Activated T-cell treated with anti-CD3 and anti-CD28 coated beads, Interleukin-2, amount 50 U/mL, for 72 hours (primary cell): ENCODE measurements around the gene ZNF644. TPM values are rescaled to one million over a fixed set of nuclear protein-coding genes. Genes with fewer than 3 reads are reported as not detected.
"Not testable (repeated sequence)": the region's sequence is repeated elsewhere in the genome, so short reads cannot be mapped to it uniquely, and the experiment has no call there.

ENCODE experiments used
- ATAC-seq, 2 donors: fragments of 150-1000 bp; cut with Tn5 transposase; replicated peaks in 1 of 2; 2 replicates each; pipeline ENCODE4 v1.10.0; 2021; ENCODE audit warnings: moderate library complexity in 2 of 2, mild to moderate bottlenecking in 1 of 2
- DNase-seq, 2 donors: peaks; one replicate each; pipeline ENCODE4 v3.0.0; 2021 to 2022; ENCODE audit warnings: mixed read lengths in 1 of 2
- H3K27ac Mint-ChIP-seq: one replicate; pipeline ENCODE4 v1.8.0; 2022; ENCODE audit warnings: mild to moderate bottlenecking, moderate library complexity, mixed read lengths
- H3K27me3 Mint-ChIP-seq: one replicate; pipeline ENCODE4 v1.8.0; 2022; ENCODE audit warnings: low read depth, mixed read lengths
- H3K36me3 Mint-ChIP-seq, 2 donors: one replicate each; pipeline ENCODE4 v1.8.0; 2022; ENCODE audit warnings: mixed read lengths in 2 of 2, mild to moderate bottlenecking in 1 of 2; ENCODE audit not compliant: insufficient read depth in 2 of 2
- H3K4me1 Mint-ChIP-seq: one replicate; pipeline ENCODE4 v1.8.0; 2022; ENCODE audit warnings: low read depth, mixed read lengths
- H3K4me3 Mint-ChIP-seq, 2 donors: one replicate each; pipeline ENCODE4 v1.8.0; 2022; ENCODE audit warnings: mild to moderate bottlenecking in 2 of 2, mixed read lengths in 2 of 2, moderate library complexity in 2 of 2
- H3K9me3 Mint-ChIP-seq, 2 donors: one replicate each; pipeline ENCODE4 v1.8.0; 2022; ENCODE audit warnings: mixed read lengths in 2 of 2
- total RNA-seq, 2 donors: library from RNA; stranded (reverse); gene quantifications; one replicate each; pipeline ENCODE4 v1.2.3, GENCODE V29; 2022

Gene ZNF644
- total RNA-seq, 2 donors from 2014 or later, result 54.7 to 68.6 TPM

DNA sequence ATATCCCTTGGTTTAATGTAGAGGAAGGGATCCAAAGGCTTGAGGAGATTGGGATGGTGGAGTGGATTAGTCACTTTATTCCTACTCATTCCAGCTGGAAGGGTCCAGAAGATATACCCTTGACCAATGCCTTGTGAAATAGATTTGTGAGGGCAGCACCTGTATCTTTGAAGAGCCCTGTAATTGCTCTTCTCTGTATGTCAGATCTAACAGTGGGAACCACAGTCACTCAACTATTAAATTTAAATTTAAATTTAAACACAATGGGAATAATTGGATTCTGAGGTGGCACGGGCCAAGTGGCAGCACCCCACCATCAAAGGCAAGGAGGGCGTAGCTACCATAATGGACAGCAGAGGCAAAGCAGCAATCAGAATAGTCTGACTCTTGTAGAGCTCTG is 20.5 kb upstream of the ZNF644 start:
- not testable (repeated sequence) for H3K36me3 Mint-ChIP-seq, H3K4me1 Mint-ChIP-seq, ATAC-seq, DNase-seq, H3K27ac Mint-ChIP-seq, H3K4me3 Mint-ChIP-seq, H3K9me3 Mint-ChIP-seq, H3K27me3 Mint-ChIP-seq

- Mint-ChIP-seq H3K27me3 (peaks cover 6% of the 10 kb centered on the region), H3K4me1 (no peaks in the 10 kb centered on the region), H3K27ac (no peak overlapping the region), H3K4me3 (no peak overlapping the region), H3K36me3 (peaks cover 3 to 5% of the 10 kb centered on the region in 2 donors), H3K9me3 (peaks cover 2 to 3% of the 10 kb centered on the region in 2 donors)
- no peak for ATAC-seq
- DNase-seq, result no peak
These were observed 16.7 kb upstream of the ZNF644 start for GRCh38 chr1:91038582-91038981.

DNA sequence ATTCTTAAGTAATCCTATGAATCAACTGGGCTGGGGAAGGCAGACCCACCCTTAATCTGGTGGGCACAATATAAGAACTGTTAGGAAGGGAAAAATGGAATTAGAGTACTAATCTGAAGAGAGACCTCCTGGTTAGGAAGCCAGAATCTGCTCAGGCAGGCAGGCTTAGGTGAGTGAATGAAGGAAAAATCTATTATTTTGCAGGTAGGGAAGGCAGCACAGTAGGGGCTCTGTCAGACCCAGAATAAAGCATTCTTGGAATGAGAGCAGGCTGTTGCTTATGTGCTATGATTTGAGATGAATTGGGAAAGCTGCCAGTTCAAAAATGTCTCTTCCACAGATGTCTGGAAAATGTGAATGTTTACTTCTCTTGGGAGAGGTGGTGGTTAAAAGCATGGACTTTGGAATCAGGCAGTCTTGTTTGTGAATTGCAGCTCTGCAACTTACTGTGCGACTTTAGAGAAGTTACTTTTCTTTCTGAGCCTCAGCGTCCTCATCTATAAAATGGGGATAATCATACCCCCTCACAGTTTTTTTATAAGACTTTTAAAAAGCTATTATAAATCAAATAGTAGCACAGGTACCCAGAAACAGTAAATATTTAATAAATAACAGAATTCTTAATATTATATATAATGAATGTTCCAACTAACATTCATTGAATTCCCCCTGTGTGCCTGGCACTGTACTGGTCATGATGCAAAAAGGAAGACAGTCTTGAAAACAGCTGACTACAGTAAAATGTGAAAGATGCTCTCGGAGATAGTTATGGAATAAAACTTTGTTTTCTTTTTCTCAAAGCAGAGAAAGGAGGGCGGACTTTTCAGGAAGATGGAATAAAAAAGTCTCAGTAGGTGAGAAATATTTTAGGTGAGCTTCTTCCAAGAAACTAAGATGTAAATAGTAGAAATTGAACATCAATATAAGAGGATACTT is 15.3 kb upstream of the ZNF644 start:
- Mint-ChIP-seq H3K27ac (no peak overlapping the region), H3K27me3 (peaks cover 6% of the 10 kb centered on the region), H3K9me3 (peaks cover 2 to 3% of the 10 kb centered on the region in 2 donors), H3K4me1 (no peaks in the 10 kb centered on the region), H3K36me3 (peaks cover 3 to 5% of the 10 kb centered on the region in 2 donors), H3K4me3 (no peak overlapping the region)
- ATAC-seq, result no peak
- DNase-seq, result no peak

GRCh38 chr1:91032349-91032748 is 10.5 kb upstream of the ZNF644 start:
- Mint-ChIP-seq H3K36me3 (no peaks in the 10 kb centered on the region), H3K4me1 (no peaks in the 10 kb centered on the region), H3K27me3 (peaks cover 17% of the 10 kb centered on the region), H3K9me3 (no peaks in the 10 kb centered on the region), H3K27ac (no peak overlapping the region), H3K4me3 (no peak overlapping the region)
- ATAC-seq, result no peak
- no peak for DNase-seq

- ATAC-seq (no peak), DNase-seq (no peak)
- Mint-ChIP-seq H3K27ac (no peak overlapping the region), H3K27me3 (peaks cover 17% of the 10 kb centered on the region), H3K9me3 (no peaks in the 10 kb centered on the region), H3K4me3 (no peak overlapping the region), H3K4me1 (no peaks in the 10 kb centered on the region), H3K36me3 (no peaks in the 10 kb centered on the region)
These were observed 9.2 kb upstream of the ZNF644 start for GRCh38 chr1:91031081-91031480.

- Mint-ChIP-seq H3K9me3 (no peaks in the 10 kb centered on the region), H3K27me3 (peaks cover 12% of the 10 kb centered on the region), H3K4me1 (peaks cover 27% of the 10 kb centered on the region), H3K36me3 (peaks cover 0 to 1% of the 10 kb centered on the region in 2 donors), H3K4me3 (no peak overlapping the region), H3K27ac (no peak overlapping the region)
- no peak for ATAC-seq
- DNase-seq, result no peak
These were observed 4.9 kb upstream of the ZNF644 start for GRCh38 chr1:91026777-91027176.

DNA sequence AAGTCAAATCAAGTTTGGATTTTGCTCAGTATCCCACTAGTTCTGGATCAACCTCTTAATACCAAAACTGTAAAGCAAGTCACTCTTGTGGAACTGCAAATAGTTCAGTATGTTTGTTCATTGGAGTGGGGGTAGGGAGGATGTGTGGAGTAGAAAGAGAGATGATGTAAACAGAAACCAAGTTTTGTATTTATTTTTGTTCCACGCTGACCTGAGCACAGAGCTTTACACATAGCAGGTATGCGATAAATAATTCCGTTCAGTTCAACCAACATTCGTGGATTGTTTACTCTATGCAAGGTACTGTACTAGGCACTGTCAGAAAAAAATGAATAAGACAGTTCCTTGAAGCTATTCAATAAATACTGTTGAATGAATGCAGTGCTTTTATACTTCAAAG is 4.5 kb upstream of the ZNF644 start:
- Mint-ChIP-seq H3K9me3 (no peaks in the 10 kb centered on the region), H3K27ac (no peak overlapping the region), H3K36me3 (peaks cover 0 to 1% of the 10 kb centered on the region in 2 donors), H3K4me3 (no peak overlapping the region), H3K4me1 (peaks cover 27% of the 10 kb centered on the region), H3K27me3 (peaks cover 9% of the 10 kb centered on the region)
- no peak for ATAC-seq
- no peak for DNase-seq

GRCh38 chr1:91024481-91025119 is 2.8 kb upstream of the ZNF644 start:
- Mint-ChIP-seq H3K4me3 (no peak overlapping the region), H3K36me3 (peaks cover 0 to 1% of the 10 kb centered on the region in 2 donors), H3K9me3 (no peaks in the 10 kb centered on the region), H3K4me1 (peaks cover 31% of the 10 kb centered on the region), H3K27ac (no peak overlapping the region), H3K27me3 (no peaks in the 10 kb centered on the region)
- ATAC-seq (no peak), DNase-seq (no peak)

GRCh38 chr1:91022518-91022929 is 689 bp upstream of the ZNF644 start:
- no peaks in the 10 kb centered on the region for H3K9me3 Mint-ChIP-seq
- no peaks in the 10 kb centered on the region for H3K27me3 Mint-ChIP-seq
- peak overlapping the region; percentile 91 to 98 for H3K4me3 Mint-ChIP-seq
- peaks cover 3 to 11% of the 10 kb centered on the region in 2 donors for H3K36me3 Mint-ChIP-seq
- ATAC-seq, result no peak
- no peak for DNase-seq
- peak overlapping the region; percentile 88 for H3K27ac Mint-ChIP-seq
- H3K4me1 Mint-ChIP-seq, result peaks cover 51% of the 10 kb centered on the region

- no peaks in the 10 kb centered on the region for H3K9me3 Mint-ChIP-seq
- peak; percentile 81 to 86 for DNase-seq
- peaks cover 60% of the 10 kb centered on the region for H3K4me1 Mint-ChIP-seq
- H3K27ac Mint-ChIP-seq, result peak overlapping the region; percentile 98
- ATAC-seq, result peak; percentile 68 to 71
- no peaks in the 10 kb centered on the region for H3K27me3 Mint-ChIP-seq
- peak overlapping the region; percentile 91 to 98 for H3K4me3 Mint-ChIP-seq
- peaks cover 3 to 11% of the 10 kb centered on the region in 2 donors for H3K36me3 Mint-ChIP-seq
These were observed 709 bp downstream of the ZNF644 start for GRCh38 chr1:91020967-91021685.

DNA sequence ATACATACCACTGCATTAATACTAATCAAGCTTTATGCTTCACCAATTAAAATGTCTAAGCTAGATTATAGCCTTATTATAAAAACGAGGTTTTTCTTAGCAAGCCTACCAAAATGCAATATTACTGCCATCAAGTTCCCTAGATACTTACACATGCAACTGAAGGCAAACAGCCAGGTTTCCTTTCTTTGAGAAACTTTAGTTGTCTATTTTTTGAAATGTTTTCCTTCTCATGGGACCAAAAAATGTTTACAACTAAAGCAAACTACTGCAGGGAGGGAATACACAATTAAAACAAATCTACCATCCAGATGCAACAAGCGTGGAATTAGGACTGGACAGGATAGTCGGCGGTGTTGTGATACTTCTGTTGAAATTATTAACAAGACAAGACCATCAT is 1.3 kb downstream of the ZNF644 start:
- no peak for ATAC-seq
- Mint-ChIP-seq H3K4me3 (peak overlapping the region; percentile 91 to 98), H3K36me3 (peaks cover 3 to 11% of the 10 kb centered on the region in 2 donors), H3K27ac (peak overlapping the region; percentile 98), H3K27me3 (no peaks in the 10 kb centered on the region), H3K4me1 (peaks cover 67% of the 10 kb centered on the region), H3K9me3 (no peaks in the 10 kb centered on the region)
- no peak for DNase-seq

DNA sequence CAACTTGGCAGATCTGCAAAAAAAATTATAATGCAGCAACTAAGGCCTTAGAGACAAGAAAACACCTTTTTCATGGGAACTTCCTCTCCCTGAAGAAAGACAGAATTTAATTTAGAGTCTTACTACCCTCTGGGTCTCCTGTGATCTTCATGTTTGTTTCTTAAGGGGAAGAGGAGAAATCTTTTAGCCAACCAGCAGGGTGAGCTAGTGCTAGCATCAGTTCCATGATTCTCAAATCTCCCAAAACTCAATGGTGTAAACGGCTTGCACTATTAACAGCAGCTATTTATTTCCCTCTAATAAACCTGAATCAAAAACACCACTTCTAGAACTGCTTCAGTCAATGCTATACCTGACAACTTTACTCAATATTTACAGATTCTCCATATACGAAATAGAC is 3.8 kb downstream of the ZNF644 start:
- peak overlapping the region; percentile 91 to 98 for H3K4me3 Mint-ChIP-seq
- H3K4me1 Mint-ChIP-seq, result peaks cover 63% of the 10 kb centered on the region
- peaks cover 3 to 11% of the 10 kb centered on the region in 2 donors for H3K36me3 Mint-ChIP-seq
- no peaks in the 10 kb centered on the region for H3K9me3 Mint-ChIP-seq
- no peak for ATAC-seq
- DNase-seq, result no peak
- no peaks in the 10 kb centered on the region for H3K27me3 Mint-ChIP-seq
- H3K27ac Mint-ChIP-seq, result peak overlapping the region; percentile 88
